ENCODE measurements around the gene TNIP3. TPM values are rescaled to one million over a fixed set of nuclear protein-coding genes. Genes with fewer than 3 reads are reported as not detected.
A peak's percentile ranks its signal among the peaks of the same experiment; 100 is the strongest.

The TNIP3 gene
- total and polyA plus RNA-seq, 2 experiments from 2014 or later, result not detected

DNA sequence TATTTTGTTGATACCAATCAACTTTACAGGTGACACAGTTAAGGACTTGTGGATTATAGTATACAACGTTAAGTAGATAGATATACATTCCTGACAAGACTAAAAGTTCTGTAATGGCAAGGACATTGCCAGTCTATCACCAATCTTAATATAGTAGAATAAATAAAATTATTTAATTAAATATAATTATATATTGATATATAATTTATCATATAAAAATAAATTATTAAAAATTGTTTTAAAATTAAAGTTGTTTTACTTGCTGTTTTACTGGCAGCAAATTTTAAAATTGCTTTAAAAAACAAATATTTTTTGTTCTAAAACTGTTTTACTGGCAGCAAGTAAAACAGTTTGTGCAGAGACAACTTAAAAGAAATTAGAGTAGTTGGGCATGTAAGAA is 18.7 kb downstream of the TNIP3 start:
- TF ChIP-seq, protein P1, sequence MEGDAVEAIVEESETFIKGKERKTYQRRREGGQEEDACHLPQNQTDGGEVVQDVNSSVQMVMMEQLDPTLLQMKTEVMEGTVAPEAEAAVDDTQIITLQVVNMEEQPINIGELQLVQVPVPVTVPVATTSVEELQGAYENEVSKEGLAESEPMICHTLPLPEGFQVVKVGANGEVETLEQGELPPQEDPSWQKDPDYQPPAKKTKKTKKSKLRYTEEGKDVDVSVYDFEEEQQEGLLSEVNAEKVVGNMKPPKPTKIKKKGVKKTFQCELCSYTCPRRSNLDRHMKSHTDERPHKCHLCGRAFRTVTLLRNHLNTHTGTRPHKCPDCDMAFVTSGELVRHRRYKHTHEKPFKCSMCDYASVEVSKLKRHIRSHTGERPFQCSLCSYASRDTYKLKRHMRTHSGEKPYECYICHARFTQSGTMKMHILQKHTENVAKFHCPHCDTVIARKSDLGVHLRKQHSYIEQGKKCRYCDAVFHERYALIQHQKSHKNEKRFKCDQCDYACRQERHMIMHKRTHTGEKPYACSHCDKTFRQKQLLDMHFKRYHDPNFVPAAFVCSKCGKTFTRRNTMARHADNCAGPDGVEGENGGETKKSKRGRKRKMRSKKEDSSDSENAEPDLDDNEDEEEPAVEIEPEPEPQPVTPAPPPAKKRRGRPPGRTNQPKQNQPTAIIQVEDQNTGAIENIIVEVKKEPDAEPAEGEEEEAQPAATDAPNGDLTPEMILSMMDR (IDR thresholded peaks at IDR 0.05; ENCODE audit: low read depth, low read length), result no peak
- Histone ChIP-seq H3K27me3 (no peaks in the 10 kb centered on the region), H3K36me3 (no peaks in the 10 kb centered on the region), H3K27ac (no peak overlapping the region), H3K4me3 (no peak overlapping the region), H3K9me3 (ENCODE audit: low read depth) (no peaks in the 10 kb centered on the region), H3K4me1 (ENCODE audit: low read depth) (no peaks in the 10 kb centered on the region)
- DNase-seq (ENCODE audit: low read depth in 1 of 2, low spot score in 1 of 2), result no peak

DNA sequence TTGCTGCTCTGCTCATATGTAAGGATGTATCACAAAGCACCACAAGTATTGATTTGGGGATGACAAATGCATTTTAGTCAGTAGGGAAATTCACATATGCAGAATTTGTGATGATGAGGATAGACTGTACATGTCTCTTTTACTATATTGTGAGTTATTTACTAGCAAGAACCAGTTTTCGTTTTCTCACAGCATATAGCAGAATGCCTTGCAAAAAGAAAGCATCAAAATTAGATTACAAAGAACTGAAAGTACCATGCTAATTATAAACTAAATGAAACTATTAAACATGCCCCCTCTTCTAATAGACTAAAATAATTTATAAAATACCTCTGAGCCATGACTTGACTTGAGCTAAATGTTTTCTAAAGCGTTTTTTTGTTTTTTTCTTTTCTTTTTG is 20.1 kb downstream of the TNIP3 start:
- Histone ChIP-seq H3K4me1 (ENCODE audit: low read depth) (no peaks in the 10 kb centered on the region), H3K9me3 (ENCODE audit: low read depth) (no peaks in the 10 kb centered on the region), H3K27ac (no peak overlapping the region), H3K27me3 (no peaks in the 10 kb centered on the region), H3K4me3 (no peak overlapping the region), H3K36me3 (no peaks in the 10 kb centered on the region)
- TF ChIP-seq, protein P1 (IDR thresholded peaks at IDR 0.05; ENCODE audit: low read depth, low read length), result no peak
- no peak for DNase-seq (ENCODE audit: low read depth in 1 of 2, low spot score in 1 of 2)

- Histone ChIP-seq H3K9me3 (ENCODE audit: low read depth) (no peaks in the 10 kb centered on the region), H3K4me1 (ENCODE audit: low read depth) (no peaks in the 10 kb centered on the region), H3K27me3 (no peaks in the 10 kb centered on the region), H3K36me3 (no peaks in the 10 kb centered on the region), H3K4me3 (no peak overlapping the region), H3K27ac (no peak overlapping the region)
- TF ChIP-seq, protein P1 (IDR thresholded peaks at IDR 0.05; ENCODE audit: low read depth, low read length), result no peak
- no peak for DNase-seq (ENCODE audit: low read depth in 1 of 2, low spot score in 1 of 2)
Measured at GRCh38 chr4:121143131-121143530, 21.0 kb downstream of the TNIP3 start.

GRCh38 chr4:121140716-121141460 is 23.2 kb downstream of the TNIP3 start:
- Histone ChIP-seq H3K9me3 (ENCODE audit: low read depth) (no peaks in the 10 kb centered on the region), H3K27me3 (no peaks in the 10 kb centered on the region), H3K4me3 (no peak overlapping the region), H3K4me1 (ENCODE audit: low read depth) (no peaks in the 10 kb centered on the region), H3K36me3 (no peaks in the 10 kb centered on the region), H3K27ac (no peak overlapping the region)
- peak in 1 of 2 donors; percentile 65 for DNase-seq (ENCODE audit: low read depth in 1 of 2, low spot score in 1 of 2)
- TF ChIP-seq, protein P1 (IDR thresholded peaks at IDR 0.05; ENCODE audit: low read depth, low read length), result no peak

- peak in 1 of 2 donors; percentile 44 for DNase-seq (ENCODE audit: low read depth in 1 of 2, low spot score in 1 of 2)
- Histone ChIP-seq H3K9me3 (ENCODE audit: low read depth) (no peaks in the 10 kb centered on the region), H3K27me3 (no peaks in the 10 kb centered on the region), H3K4me3 (no peak overlapping the region), H3K36me3 (no peaks in the 10 kb centered on the region), H3K27ac (no peak overlapping the region), H3K4me1 (ENCODE audit: low read depth) (no peaks in the 10 kb centered on the region)
- TF ChIP-seq, protein P1 (IDR thresholded peaks at IDR 0.05; ENCODE audit: low read depth, low read length), result no peak
Measured at GRCh38 chr4:121139533-121140222, 24.4 kb downstream of the TNIP3 start.

Measured in cardiac muscle cell (in vitro differentiated cells and primary cell).